Esophagus muscularis mucosa (tissue), 4 donors: ENCODE results near the gene CSTA. TPM values are rescaled to one million over a fixed set of nuclear protein-coding genes. Genes with fewer than 3 reads are reported as not detected.

Experiments used
- DNase-seq: peaks from one replicate; pipeline ENCODE4 v3.0.0-alpha.2; 2017; ENCODE audit errors: extremely low spot score
- H3K27ac ChIP-seq, 4 donors: fragments of 200-600 bp; sonication (generic); replicated peaks in 1 of 4; 1 replicate in 3 of 4; 2 replicates in 1 of 4; pipeline ENCODE4 v1.5.1; 2016 to 2019; ENCODE audit warnings: mild to moderate bottlenecking in 1 of 4
- H3K27me3 ChIP-seq, 4 donors: fragments of 200-600 bp; sonication (generic); one replicate each; pipeline versions ENCODE4 v1.5.1 to v1.6.0; 2016 to 2019
- H3K36me3 ChIP-seq, 4 donors: fragments of 200-600 bp; sonication (generic); one replicate each; pipeline ENCODE4 v1.5.1; 2016 to 2019
- H3K4me1 ChIP-seq, 4 donors: fragments of 200-600 bp; sonication (generic); one replicate each; pipeline ENCODE4 v1.5.1; 2016 to 2019
- H3K4me3 ChIP-seq, 4 donors: fragments of 200-600 bp; sonication (generic); 1 replicate in 2 of 4; 2 replicates in 2 of 4; pipeline ENCODE4 v1.5.1; 2016 to 2019; ENCODE audit warnings: mild to moderate bottlenecking in 4 of 4, moderate library complexity in 1 of 4
- H3K9me3 ChIP-seq, 4 donors: fragments of 200-600 bp; sonication (generic); 1 replicate in 3 of 4; 2 replicates in 1 of 4; pipeline ENCODE4 v1.5.1; 2016 to 2019
- CTCF ChIP-seq, 3 experiments: fragments of 200-600 bp in 2 of 3; fragments of 450-650 bp in 1 of 3; sonication (generic) in 2 of 3; IDR thresholded peaks; one replicate each; pipeline ENCODE4 v1.5.1; 2017 to 2019; ENCODE audit warnings: antibody characterized with exemption in 3 of 3, mild to moderate bottlenecking in 2 of 3, moderate library complexity in 1 of 3
- EP300 ChIP-seq: sonication (generic); formaldehyde crosslinking; IDR thresholded peaks from one replicate; pipeline ENCODE4 v1.6.1; 2017; ENCODE audit warnings: antibody characterized with exemption
- POLR2A ChIP-seq: fragments of 450-650 bp; IDR thresholded peaks from one replicate; pipeline ENCODE4 v1.6.1; 2017; ENCODE audit warnings: antibody characterized with exemption, moderate library complexity, mild to moderate bottlenecking, low read depth
- POLR2AphosphoS5 ChIP-seq, 2 donors: sonication (generic); formaldehyde crosslinking; IDR thresholded peaks; one replicate each; pipeline ENCODE4 v1.6.1; 2017; ENCODE audit warnings: antibody characterized with exemption in 2 of 2
- WGBS: methylation state at CpG from one replicate; pipeline ENCODE4 v1.1.5; 2018; 5-methylcytosine and 5-hydroxymethylcytosine counted together
- intact Hi-C: fragments of 100-400 bp; cut with DNase I; formaldehyde crosslinking; loops from one replicate; pipeline ENCODE4 v1.15.1; 2023
- total RNA-seq, 4 donors: library from RNA; depleted of rRNA; stranded (reverse); fragments of >200 nt; gene quantifications; one replicate each; pipeline versions ENCODE4 v1.1.0 to v1.2.1, GENCODE V29; 2016

CSTA gene
- total RNA-seq, 4 donors from 2014 or later: 1.3 to 3.5 (median 2.4) TPM

- no peaks in the 10 kb centered on the region for H3K9me3 ChIP-seq
- no peaks in the 10 kb centered on the region for H3K4me1 ChIP-seq
- DNase-seq: no peak
- no peak overlapping the region for H3K4me3 ChIP-seq
- intact Hi-C loops: no loop called here
- H3K27me3 ChIP-seq: peaks cover 0 to 12% (median 0%) of the 10 kb centered on the region in 4 donors
- H3K27ac ChIP-seq: no peak overlapping the region
- 87% methylated on average over 2 of the region's 2 CpGs for WGBS
- TF ChIP-seq EP300: no peak
- TF ChIP-seq POLR2AphosphoS5 (IDR thresholded peaks at IDR 0.05): no peak
- no peak for TF ChIP-seq POLR2A
- TF ChIP-seq CTCF (IDR thresholded peaks at IDR 0.05): no peak
- H3K36me3 ChIP-seq: no peaks in the 10 kb centered on the region
Observed at GRCh38 chr3:122318620-122319019, 6.4 kb upstream of the CSTA start.

- intact Hi-C loops: no loop called here
Observed at GRCh38 chr3:122322095-122323075, 2.7 kb upstream of the CSTA start.

GRCh38 chr3:122325769-122326168, 721 bp downstream of the CSTA start:
- Histone ChIP-seq H3K36me3 (no peaks in the 10 kb centered on the region), H3K27ac (no peak overlapping the region), H3K9me3 (no peaks in the 10 kb centered on the region), H3K4me3 (no peak overlapping the region), H3K4me1 (no peaks in the 10 kb centered on the region), H3K27me3 (no peaks in the 10 kb centered on the region)
- peak; percentile 45 for DNase-seq
- 89% methylated on average over 3 of the region's 3 CpGs for WGBS
- intact Hi-C loops: no loop called here
- TF ChIP-seq POLR2AphosphoS5 (IDR thresholded peaks at IDR 0.05) (no peak), POLR2A (no peak), EP300 (no peak), CTCF (IDR thresholded peaks at IDR 0.05) (no peak)

More at GRCh38 chr3:122322095-122323075, 2.7 kb upstream of the CSTA start:
- WGBS: 62% methylated on average over 5 of the region's 5 CpGs
- Histone ChIP-seq H3K4me1 (no peaks in the 10 kb centered on the region), H3K27ac (no peak overlapping the region), H3K27me3 (no peaks in the 10 kb centered on the region), H3K9me3 (no peaks in the 10 kb centered on the region), H3K36me3 (no peaks in the 10 kb centered on the region), H3K4me3 (no peak overlapping the region)
- no peak for TF ChIP-seq POLR2A
- no peak for TF ChIP-seq CTCF (IDR thresholded peaks at IDR 0.05)
- no peak for TF ChIP-seq EP300
- no peak for TF ChIP-seq POLR2AphosphoS5 (IDR thresholded peaks at IDR 0.05)
- no peak for DNase-seq

- Histone ChIP-seq H3K9me3 (no peaks in the 10 kb centered on the region), H3K27ac (no peak overlapping the region), H3K4me3 (no peak overlapping the region), H3K4me1 (no peaks in the 10 kb centered on the region), H3K36me3 (no peaks in the 10 kb centered on the region), H3K27me3 (peaks cover 0 to 9% (median 0%) of the 10 kb centered on the region in 4 donors)
- TF ChIP-seq POLR2AphosphoS5 (IDR thresholded peaks at IDR 0.05): no peak
- no peak for TF ChIP-seq CTCF (IDR thresholded peaks at IDR 0.05)
- TF ChIP-seq POLR2A: no peak
- TF ChIP-seq EP300: no peak
- intact Hi-C loops: no loop called here
- 73% methylated on average over 4 of the region's 4 CpGs for WGBS
- DNase-seq: no peak
Observed at GRCh38 chr3:122331886-122332285, 6.8 kb downstream of the CSTA start.
